HG03095 (cell line): Measurements from ENCODE around the gene GABRA4.

Source experiments
- ATAC-seq: cut with Tn5 transposase; IDR thresholded peaks from one replicate; pipeline ENCODE4 v1.9.1; 2021; ENCODE audit warnings: moderate library complexity; ENCODE audit not compliant: unreplicated experiment

GABRA4 gene

DNA sequence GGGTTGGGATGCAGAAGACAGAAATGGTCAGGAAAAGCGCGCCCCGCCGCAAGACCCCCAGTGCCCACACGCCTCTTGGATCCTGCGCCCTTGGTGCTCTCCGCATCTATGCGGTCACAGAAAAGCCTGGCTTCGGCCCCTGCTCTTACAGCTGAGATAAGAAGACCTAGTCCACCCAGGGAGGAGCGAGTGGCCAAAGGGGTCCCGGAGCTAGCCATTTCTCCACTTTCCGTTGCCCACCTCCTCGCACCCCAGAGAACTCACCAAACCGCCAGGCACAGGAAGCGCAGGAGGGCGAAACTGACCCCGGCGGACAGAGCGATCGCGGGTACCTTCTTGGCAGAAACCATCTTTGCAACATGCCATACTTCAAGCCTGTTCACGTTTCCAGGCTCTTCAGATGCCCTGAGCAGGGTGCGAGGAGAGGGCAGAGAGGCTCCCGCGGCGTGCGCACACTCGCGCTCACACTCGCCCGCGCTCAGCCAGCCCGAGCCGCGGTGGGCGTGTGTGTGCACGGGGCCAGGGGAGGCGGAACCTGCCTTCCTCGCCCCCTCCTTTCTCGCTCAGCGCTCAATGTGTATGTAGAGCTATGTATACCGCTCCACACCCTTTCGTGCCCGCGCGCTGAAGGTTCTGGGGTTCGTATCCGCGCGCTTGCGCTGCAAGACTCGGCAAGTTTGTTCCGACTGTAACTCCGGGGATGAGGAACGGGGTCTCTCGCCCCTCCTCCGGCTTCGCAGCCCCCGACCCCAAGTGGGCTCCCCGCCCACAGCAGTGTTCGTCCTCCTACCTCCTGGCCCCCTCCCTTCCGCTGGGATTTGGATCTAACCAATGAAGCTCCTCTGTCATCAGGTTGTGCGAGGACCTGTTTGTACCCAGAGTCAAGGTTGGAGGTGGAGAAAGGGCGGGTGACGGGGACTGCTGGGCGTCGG, at the start of gene GABRA4:
Gene GABRA4, minus strand, starts transcription at position 507 of the 932 bp plus-strand sequence. Its CDS starts 157 bp downstream, at position 350.
- ATAC-seq: no peak

DNA sequence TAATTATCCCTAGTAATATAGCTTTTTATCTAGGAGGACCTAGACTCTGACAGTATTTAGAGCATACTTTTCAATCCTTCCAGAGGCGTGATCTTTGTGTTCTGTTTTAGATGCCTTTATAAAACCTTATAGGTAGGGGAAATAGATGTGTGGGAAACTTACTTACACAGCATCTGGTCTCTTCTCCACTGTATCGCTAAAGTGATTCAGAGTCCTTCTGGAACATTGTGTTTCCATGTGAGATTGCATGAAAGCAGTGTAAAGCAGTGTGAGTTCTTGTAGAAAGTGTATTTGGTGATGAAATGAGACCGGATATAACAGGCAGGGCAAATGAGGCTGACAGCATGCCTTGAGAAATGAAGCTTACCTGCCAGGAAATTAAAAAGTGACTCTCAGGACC, 47.4 kb upstream of the GABRA4 start:
- ATAC-seq: no peak

DNA sequence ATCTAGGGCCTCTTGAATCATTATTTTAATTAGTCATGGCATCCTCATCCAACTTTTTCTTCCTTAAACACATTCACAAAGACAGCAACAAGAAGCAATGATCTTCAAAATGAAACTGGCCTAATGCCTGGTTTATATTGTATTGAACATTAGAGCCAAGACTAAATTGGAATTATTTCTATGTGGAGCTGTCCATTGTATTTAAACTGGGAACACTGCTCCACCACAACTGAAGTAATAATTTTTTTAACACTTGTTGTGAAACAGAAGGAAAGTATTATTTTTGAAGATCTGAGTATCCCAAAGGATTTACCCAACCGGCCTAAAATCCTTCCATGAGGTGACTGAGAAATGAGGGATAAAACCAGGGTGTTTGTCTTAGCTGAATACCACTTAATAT, 44.9 kb upstream of the GABRA4 start:
- no peak for ATAC-seq

DNA sequence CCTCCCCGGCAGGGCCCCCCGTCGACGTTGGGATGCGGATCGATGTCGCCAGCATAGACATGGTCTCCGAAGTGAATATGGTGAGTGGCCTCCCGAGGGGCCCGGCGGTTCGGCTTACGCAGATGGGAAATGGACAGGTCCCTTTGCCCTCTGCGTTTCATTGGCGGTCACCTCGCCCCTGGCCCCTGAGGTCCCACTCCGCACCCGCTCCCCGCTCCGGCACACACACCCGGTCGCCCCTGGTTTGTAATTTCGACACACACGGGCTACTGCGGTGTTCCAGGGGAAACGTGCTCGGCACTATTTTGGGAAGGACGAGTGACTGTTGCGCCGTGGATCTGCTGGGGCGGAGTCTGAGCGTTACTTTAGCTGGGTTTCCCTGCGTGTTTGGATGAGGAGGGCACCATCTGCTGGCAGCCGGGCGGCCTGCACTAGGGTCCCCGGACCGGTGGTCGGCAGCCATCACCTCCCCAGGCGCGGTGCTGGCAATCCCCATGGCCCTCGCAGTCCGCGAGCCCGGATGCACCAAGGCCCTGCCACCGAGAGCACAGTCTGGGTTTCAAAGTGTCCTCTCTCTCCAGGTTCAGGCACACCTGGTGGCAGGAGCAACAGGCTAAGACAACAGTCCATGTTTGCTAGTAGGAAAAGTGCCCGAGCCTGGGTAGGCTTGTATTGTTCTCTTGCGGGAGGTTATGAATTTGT, 39.2 kb upstream of the GABRA4 start:
- ATAC-seq: peak; percentile 82

DNA sequence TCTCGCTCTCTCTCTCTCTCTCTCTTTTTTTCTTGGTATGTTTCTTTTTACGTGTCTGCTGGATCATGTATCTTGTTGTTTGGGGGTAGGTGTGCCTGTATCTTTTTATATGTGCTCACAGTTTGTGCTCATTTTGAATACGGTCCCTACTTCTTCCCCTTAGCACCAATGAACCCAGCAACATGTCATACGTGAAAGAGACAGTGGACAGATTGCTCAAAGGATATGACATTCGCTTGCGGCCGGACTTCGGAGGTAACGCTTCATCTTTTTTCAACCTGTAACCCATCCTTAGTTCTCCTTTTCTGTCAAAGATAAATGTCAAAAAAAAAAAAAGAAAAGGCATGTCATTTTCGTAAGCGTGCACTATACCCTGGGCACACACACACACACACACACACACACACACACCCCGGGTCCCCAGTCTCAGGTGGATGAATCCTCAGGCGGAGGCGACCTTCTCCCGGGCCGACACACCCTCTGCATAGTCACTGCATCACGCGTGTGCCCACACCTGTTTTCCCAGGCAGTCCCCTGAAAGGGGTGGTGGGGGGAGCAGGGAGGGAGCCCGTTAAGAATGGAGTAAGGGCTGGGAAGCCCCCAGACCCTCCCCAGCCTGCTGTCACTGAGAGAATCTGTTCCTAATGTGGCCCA, 38.5 kb upstream of the GABRA4 start:
- ATAC-seq: no peak

DNA sequence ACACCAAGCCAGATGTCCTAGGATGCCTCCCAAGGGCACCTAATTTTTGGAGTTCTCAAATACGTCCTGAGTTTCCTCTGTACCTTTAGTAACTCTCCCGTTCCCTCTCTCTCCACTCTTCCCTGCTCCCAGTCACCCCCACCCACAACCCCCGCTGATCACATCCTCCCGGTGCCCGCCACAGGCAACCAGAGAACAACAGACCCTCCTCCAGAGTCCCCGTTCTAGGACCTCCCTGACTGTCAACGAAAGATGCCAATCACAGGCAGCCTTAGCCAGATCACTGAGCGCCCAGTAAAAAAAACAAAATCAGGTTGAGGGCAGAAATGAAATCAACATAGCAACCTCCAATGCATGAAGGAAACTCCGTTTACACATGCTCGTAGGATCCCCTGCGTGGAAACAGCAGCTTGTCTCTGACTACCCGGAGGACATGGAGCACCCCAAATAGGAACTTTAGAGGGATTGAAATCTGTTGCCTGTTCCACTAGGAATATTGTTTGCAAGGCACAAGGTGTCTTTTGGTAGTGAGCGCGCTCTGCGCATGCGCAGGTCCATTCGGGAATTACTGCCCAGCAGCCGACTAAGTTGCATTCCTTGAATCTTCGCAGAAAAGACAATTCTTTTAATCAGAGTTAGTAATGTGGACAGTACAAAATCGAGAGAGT, 37.8 kb upstream of the GABRA4 start, which contains the start of gene GABRB1:
Gene GABRB1, plus strand, starts transcription at position 557 of the 668 bp plus-strand sequence.
- ATAC-seq: no peak

DNA sequence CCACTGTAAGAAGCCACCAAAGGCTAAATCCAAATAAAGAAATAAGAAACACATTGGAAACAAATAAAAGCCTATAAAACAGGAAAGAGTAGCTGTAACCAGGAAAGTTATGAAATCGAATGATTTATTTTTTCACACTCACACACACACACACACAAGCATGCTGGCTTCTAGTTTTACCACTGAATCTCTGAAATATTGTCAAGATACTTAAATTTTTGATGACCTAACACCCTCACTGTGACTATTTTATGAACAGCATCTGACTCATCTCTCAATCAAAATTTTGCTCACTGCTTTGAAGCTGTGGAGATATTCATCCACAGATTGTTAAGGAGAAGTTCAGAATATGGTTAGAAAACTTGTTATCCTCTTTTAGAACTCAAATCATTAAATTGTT, 24.1 kb upstream of the GABRA4 start:
- ATAC-seq: no peak

DNA sequence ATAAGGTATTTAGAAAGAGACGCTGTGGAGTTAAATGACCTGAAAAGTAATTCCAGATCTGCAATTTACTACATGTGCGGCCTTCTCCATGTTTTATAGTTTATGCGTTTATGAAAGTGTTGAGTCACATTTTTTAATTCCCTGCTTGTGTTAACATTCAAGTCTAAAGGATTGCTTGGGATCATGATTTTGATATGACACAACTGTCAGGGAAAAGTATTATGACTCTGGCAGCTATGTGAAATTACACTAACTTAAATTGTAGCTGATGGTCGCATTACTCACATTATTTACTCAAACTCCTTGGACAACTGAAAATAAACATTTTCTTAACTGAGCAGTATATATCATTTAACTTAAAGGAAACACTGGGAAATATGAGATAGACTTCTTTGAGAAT, 23.7 kb upstream of the GABRA4 start:
- ATAC-seq: no peak

DNA sequence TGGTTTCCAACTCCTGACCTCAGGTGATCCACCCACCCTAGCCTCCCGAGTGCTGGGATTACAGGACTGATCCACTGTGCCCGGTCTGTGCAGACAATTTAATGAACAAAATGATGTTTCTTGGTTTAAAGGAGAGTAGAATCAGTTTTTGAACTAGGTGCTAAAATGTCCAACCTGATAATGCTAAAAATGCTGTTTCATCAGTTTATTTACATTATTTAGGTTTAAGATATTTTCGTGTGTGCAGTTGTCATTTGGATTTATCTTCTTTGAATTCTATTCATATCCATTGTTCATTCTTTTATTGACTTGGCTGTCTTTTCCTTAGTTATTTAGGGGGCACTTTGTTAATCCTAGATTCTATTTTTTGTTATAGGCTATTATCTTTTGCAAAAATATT, 20.0 kb upstream of the GABRA4 start:
- ATAC-seq: no peak

DNA sequence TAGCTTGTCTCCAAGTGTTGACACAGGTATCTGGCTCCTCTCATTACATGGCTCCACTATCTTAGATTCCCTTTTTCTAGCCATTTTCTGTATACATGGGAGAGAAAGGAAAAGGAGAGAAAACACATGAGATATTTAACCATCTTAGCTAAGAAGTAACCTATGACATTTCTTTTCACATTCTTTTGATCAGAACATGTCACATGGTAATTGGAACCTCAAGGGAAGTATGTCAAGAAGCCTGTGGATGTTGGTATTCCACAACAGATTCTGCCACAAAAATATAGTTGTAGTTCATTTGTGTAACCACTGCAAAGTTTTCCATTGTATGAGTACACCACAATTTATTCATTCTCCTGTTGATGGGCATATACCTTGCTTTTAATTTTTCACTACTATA, 19.3 kb upstream of the GABRA4 start:
- no peak for ATAC-seq

DNA sequence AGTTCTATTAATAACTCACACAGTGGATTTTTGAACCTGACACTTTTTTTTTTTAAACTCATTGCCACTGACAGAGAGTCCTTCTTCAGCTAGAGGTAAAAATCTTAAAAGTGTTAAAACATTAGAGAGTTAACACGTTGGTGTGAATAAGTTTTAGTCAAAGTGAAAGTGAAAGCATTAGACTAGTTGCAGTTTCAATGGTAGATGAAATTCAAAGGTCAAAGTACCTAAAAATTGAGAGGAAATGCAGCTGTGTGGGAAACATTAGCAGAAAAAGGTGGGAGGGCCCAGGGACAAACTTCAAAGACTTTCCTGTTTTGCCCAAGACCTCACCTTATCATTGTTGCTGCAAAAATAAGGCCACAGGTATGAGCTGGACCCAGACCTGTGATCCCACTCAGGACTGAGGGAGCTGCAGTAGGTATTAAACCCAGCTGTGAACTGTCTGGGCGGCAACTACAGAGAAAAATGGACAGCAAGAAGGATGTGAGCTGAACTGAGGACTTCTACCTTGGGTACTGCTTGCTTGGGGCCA, 17.6 kb upstream of the GABRA4 start:
- ATAC-seq: peak; percentile 93

DNA sequence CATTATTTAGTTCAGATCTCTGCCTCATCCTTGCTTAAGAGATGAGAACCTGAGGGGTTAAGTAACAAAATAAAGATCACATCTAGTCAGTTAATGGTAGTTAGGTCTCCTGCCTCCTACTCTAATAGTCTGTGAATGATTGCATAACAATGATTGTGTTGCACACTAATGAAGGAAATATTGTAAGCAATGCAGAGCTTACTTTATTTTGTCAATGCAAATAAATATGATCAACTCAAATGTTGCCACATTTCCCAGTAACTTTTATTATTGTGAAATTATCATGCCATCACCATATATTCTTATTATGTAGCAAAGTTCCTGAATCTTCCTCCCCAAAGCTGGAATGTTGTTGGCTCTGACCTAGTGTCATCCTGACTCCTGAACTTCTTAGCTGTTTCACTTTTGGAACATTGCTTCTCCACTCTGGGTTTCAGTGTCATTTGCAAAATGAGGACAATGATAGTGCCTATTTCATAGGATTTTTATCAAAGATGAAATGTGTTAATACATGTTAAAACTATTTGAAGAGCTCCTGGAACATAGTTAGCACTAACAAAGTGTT, 17.0 kb upstream of the GABRA4 start:
- no peak for ATAC-seq

DNA sequence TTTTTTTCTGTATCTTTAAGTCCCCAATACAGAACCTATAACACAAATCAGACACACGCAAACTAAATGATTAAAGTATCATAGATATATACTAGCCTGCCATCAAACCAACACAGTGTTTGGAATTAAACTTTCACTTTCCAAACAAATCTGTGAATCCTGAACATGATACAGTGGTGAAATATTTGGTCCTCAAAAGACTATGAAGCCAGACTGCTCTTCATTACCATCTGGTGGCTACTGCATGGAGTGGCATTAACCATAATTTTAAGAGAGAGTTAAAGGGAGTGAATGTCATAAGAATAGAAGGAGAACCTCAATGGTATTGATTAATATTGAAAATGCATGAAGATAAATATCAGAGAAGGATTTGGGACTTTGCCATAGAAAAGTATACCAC, 9.2 kb upstream of the GABRA4 start:
- no peak for ATAC-seq

DNA sequence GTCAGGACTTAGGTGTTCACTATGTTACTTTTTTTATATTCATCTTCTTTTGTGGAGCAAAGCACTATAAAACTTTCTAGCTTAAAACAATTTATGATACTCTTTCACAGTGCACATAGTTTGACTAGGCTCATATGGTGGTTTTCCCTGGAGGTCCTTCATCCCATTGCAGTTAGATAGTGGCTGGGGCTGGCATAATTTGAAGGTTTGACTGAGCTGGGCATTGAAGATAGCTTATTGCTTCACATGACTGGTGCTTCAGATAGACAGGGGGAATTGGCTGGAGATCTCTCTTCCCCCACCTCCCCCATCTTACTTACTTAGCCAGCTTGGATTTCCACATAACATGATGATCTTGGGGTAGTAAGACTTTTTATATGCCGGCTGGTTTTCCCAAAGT, 7.0 kb upstream of the GABRA4 start:
- no peak for ATAC-seq

DNA sequence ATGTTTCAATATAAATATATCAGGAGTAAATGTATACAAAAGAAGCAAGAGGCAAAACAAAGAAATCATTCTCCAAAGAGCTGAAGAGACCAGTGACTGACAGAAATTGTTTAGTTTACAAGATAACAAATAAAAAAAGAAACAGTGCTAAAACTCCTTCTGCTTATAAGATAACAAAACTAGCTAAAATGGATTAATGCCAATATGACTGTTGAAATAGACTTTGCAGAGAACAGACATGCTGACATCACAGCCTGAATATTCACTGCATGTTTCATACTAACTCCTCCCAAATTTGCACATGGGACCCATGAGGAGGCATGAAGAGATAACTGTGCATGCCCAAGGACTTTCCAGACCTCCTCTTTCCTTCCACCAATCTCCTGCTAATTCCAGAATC, 6.2 kb upstream of the GABRA4 start:
- no peak for ATAC-seq

DNA sequence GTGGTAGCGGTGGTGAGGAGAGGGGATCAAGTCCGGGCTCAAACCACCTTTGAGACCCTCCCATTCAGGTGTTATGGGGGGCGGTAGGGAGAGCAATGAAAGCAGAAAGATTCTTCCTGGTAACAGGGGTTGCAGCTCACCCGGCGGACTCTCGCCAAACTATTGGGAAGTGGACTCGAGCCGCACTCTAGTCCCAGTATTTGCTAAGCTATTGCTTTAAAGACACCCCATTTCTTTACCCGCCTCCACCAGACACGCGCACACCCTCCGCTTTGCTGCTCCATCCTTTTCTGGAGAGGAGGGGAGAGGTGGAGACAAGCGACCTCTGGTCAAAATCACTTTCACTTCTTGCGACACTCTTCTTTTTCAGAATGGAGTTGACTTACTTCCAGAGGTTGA, 625 bp upstream of the GABRA4 start:
- ATAC-seq: no peak

DNA sequence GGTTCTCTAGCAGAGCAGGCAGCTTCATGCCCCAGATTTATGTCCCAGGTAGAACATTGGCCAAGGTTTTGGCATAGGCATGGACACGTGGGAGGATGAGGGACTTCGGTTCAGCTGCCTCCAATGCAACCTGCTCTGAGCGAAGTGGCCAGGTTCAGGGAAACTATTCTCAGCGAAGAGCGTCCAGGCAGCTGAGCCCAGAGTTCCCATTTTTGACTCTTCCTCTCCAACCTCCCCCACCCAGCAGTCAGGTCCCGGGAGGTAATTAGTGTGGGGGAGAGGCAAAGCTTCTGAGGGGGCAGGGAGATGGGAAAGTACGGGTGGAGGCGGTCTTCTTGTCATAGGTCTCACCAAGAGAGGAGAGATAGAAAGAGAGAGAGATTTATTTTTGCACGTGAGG, 1.0 kb downstream of the GABRA4 start:
- ATAC-seq: no peak

DNA sequence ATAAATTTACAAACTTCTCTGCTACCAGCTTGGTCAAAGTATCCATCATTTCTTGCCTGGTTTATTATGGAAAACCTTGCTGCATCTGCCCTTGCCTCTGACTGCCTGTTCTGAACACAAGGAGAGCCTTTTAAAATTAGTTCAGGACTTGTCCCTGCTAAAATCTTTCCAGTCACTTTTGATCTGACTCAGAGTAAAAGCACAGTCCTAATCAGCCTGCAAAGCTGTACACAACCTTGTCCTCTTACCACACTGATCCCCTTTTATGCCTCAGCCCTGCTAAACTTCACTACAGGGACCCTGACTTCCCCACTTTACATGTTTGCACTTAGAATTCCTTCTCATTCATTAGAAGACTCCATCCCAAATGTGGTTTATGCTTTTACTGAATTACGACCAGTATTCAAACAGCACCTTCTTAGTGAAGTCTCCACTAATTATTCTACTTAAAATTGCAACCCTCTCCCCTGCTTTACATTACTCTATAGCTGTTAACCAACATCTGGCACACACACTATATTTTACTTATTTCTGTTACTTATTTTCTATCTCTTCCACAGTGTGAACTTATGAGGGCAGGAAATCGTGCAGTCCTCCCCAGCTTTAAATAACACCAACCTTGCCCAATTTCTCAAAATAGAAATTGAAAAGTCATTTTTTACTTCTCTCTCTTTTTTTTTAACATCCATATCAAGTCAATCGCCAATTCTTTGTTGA, 6.3 kb downstream of the GABRA4 start:
- ATAC-seq: no peak

DNA sequence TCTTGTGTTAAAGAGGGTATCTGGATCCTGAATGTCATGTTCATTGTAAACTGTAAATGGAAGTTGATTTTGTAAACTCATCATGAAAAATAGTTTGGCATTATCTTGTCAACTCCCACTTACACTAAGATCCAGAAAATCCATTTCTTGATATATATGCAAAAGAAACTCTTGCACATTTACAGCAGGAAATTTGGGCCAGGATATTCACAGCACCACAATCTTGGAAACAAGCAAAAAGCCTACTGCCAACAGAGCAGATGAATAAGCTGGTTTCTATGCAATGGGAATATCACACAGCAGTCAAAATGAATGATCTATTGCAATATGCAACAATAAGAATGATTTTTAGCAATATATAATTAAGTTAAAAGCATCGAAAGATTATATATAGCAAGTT, 8.6 kb downstream of the GABRA4 start:
- ATAC-seq: no peak

DNA sequence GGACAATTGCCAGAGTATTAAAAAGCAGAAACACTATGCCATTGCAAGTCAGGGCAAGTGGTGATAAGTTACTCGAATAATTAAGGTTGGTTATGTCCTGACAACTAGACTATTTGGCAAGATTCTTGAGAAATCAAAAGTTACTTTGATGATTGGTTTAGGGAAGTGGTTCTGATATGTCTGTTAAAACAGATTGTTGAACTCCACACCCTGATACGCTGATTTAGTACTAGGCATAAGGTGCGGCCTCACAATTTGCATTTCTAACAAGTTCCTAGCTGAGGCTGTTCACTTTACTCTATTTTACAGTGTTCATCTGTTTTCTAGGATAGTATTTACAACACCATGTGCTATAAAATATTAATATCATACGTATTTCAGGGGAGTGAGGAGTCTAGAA, 12.5 kb downstream of the GABRA4 start:
- ATAC-seq: no peak
